ENCODE data around the gene DUOX1.

DNA sequence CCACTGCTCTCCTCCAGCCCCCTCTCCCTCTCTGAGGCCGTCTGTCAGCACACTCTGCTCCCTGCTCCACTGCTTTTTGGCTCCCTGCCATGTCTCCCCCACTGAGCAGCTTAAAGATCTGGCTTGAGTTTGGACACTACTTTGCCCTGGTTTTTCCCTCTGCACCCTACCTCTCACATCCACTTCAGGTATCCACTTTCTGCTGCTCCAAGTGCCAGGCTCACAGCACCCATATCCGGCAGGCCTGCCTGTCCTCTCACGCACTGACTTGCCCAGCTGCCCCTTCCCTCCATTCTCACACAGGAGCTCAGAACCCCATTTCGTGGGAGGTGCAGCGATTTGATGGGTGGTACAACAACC lies 3.7 kb downstream of the DUOX1 start:
- TF ChIP-seq, protein P1, sequence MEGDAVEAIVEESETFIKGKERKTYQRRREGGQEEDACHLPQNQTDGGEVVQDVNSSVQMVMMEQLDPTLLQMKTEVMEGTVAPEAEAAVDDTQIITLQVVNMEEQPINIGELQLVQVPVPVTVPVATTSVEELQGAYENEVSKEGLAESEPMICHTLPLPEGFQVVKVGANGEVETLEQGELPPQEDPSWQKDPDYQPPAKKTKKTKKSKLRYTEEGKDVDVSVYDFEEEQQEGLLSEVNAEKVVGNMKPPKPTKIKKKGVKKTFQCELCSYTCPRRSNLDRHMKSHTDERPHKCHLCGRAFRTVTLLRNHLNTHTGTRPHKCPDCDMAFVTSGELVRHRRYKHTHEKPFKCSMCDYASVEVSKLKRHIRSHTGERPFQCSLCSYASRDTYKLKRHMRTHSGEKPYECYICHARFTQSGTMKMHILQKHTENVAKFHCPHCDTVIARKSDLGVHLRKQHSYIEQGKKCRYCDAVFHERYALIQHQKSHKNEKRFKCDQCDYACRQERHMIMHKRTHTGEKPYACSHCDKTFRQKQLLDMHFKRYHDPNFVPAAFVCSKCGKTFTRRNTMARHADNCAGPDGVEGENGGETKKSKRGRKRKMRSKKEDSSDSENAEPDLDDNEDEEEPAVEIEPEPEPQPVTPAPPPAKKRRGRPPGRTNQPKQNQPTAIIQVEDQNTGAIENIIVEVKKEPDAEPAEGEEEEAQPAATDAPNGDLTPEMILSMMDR (conservative IDR thresholded peaks at IDR 0.05 in 1 of 2, IDR thresholded peaks at IDR 0.05 in 1 of 2; ENCODE audit: extremely low read depth in 1 of 2, insufficient read depth in 1 of 2, low read depth in 1 of 2, low read length in 2 of 2): no peak
- TF ChIP-seq EZH2 (IDR thresholded peaks at IDR 0.05; ENCODE audit: borderline replicate concordance, low read length): no peak

Data from mammary epithelial cell (primary cell).